HEK293 (cell line): Measurements from ENCODE around the gene C1QL1.

Experiments
- CTCF ChIA-PET: fragments of 350-600 bp; formaldehyde crosslinking; extraction: SDS; loops from one replicate; lab custom pipeline; 2021; ENCODE audit warnings: antibody characterized with exemption; lab: Yijun Ruan, JAX
- POLR2A ChIA-PET: fragments of 300-600 bp; formaldehyde crosslinking; extraction: SDS; loops from one replicate; lab custom pipeline; 2020; ENCODE audit warnings: antibody characterized with exemption, inconsistent platforms; lab: Yijun Ruan, JAX
- H3K27ac ChIP-seq: fragments of 200-500 bp; sonication (Bioruptor generic); 2 replicates; pipeline ENCODE4 v1.5.1; 2014; ENCODE audit warnings: low read depth, low read length, control low read depth, inconsistent platforms; ENCODE audit errors: extremely low read depth
- H3K36me3 ChIP-seq, 2 experiments: fragments of 200-500 bp in 1 of 2; sonication (Bioruptor generic) in 1 of 2; 1 replicate in 1 of 2; 2 replicates in 1 of 2; pipeline ENCODE4 v1.5.1; 2014 to 2017; ENCODE audit warnings: inconsistent platforms in 2 of 2, low read length in 2 of 2; ENCODE audit not compliant: control insufficient read depth in 2 of 2, insufficient read depth in 1 of 2
- H3K4me1 ChIP-seq: fragments of 200-500 bp; sonication (Bioruptor generic); 2 replicates; pipeline ENCODE4 v1.5.1; 2014; ENCODE audit warnings: mild to moderate bottlenecking, low read length, inconsistent platforms; ENCODE audit not compliant: control insufficient read depth, insufficient read depth
- H3K4me3 ChIP-seq: 2 replicates; pipeline ENCODE4 v1.5.1; 2011; ENCODE audit warnings: low read depth, mild to moderate bottlenecking, control low read depth, low read length, moderate library complexity
- H3K9me3 ChIP-seq: fragments of 200-500 bp; sonication (Bioruptor generic); 2 replicates; pipeline ENCODE4 v1.5.1; 2014; ENCODE audit warnings: low read depth, low read length, inconsistent platforms; ENCODE audit not compliant: control insufficient read depth, insufficient read depth
- CTCF ChIP-seq: fragments of 450-650 bp; formaldehyde crosslinking; IDR thresholded peaks from 2 replicates; pipeline ENCODE4 v1.5.1; 2016; ENCODE audit warnings: missing biosample characterization, missing genetic modification characterization
- KLF7 ChIP-seq: fragments of 450-650 bp; formaldehyde crosslinking; IDR thresholded peaks from 2 replicates; pipeline ENCODE4 v1.5.1; 2016; ENCODE audit warnings: missing biosample characterization, missing genetic modification characterization, borderline replicate concordance
- SCRT2 ChIP-seq: fragments of 450-650 bp; formaldehyde crosslinking; IDR thresholded peaks from 2 replicates; pipeline ENCODE4 v1.5.1; 2016; ENCODE audit warnings: missing biosample characterization, missing genetic modification characterization
- ZBTB20 ChIP-seq: fragments of 450-650 bp; formaldehyde crosslinking; IDR thresholded peaks from 2 replicates; pipeline ENCODE4 v1.5.1; 2016; ENCODE audit warnings: missing biosample characterization, missing genetic modification characterization
- ZFP37 ChIP-seq: fragments of 450-650 bp; formaldehyde crosslinking; IDR thresholded peaks from 2 replicates; pipeline ENCODE4 v1.5.1; 2016; ENCODE audit warnings: missing biosample characterization, missing genetic modification characterization
- ZFP69B ChIP-seq: fragments of 450-650 bp; formaldehyde crosslinking; IDR thresholded peaks from 2 replicates; pipeline ENCODE4 v1.5.1; 2016; ENCODE audit warnings: missing biosample characterization, missing genetic modification characterization
- ZIC2 ChIP-seq: fragments of 450-650 bp; formaldehyde crosslinking; IDR thresholded peaks from 2 replicates; pipeline ENCODE4 v1.5.1; 2016; ENCODE audit warnings: missing biosample characterization, missing genetic modification characterization
- ZNF211 ChIP-seq: fragments of 450-650 bp; formaldehyde crosslinking; IDR thresholded peaks from 2 replicates; pipeline ENCODE4 v1.5.1; 2016; ENCODE audit warnings: low read depth, missing biosample characterization, missing genetic modification characterization
- ZNF223 ChIP-seq: fragments of 450-650 bp; formaldehyde crosslinking; IDR thresholded peaks from 2 replicates; pipeline ENCODE4 v1.5.1; 2016; ENCODE audit warnings: missing biosample characterization, missing genetic modification characterization
- ZNF324 ChIP-seq: fragments of 450-650 bp; formaldehyde crosslinking; IDR thresholded peaks from 2 replicates; pipeline ENCODE4 v1.5.1; 2016; ENCODE audit warnings: missing biosample characterization, missing genetic modification characterization
- ZNF416 ChIP-seq: fragments of 450-650 bp; formaldehyde crosslinking; IDR thresholded peaks from 2 replicates; pipeline ENCODE4 v1.5.1; 2016; ENCODE audit warnings: missing biosample characterization, missing genetic modification characterization
- ZNF433 ChIP-seq: fragments of 450-650 bp; formaldehyde crosslinking; IDR thresholded peaks from 2 replicates; pipeline ENCODE4 v1.5.1; 2016; ENCODE audit warnings: missing biosample characterization, missing genetic modification characterization, low read depth
- ZNF558 ChIP-seq: fragments of 450-650 bp; formaldehyde crosslinking; IDR thresholded peaks from 2 replicates; pipeline ENCODE4 v1.5.1; 2016; ENCODE audit warnings: missing biosample characterization, missing genetic modification characterization
- ZNF585B ChIP-seq: fragments of 450-650 bp; formaldehyde crosslinking; IDR thresholded peaks from 2 replicates; pipeline ENCODE4 v1.5.1; 2016; ENCODE audit warnings: missing biosample characterization, missing genetic modification characterization
- ZNF610 ChIP-seq: fragments of 450-650 bp; formaldehyde crosslinking; IDR thresholded peaks from 2 replicates; pipeline ENCODE4 v1.5.1; 2016; ENCODE audit warnings: missing biosample characterization, missing genetic modification characterization, borderline replicate concordance
- ZNF621 ChIP-seq: fragments of 450-650 bp; formaldehyde crosslinking; IDR thresholded peaks from 2 replicates; pipeline ENCODE4 v1.5.1; 2017; ENCODE audit warnings: missing biosample characterization, missing genetic modification characterization
- ZNF692 ChIP-seq: fragments of 450-650 bp; formaldehyde crosslinking; IDR thresholded peaks from 2 replicates; pipeline ENCODE4 v1.5.1; 2016; ENCODE audit warnings: missing biosample characterization, missing genetic modification characterization
- ZSCAN18 ChIP-seq: fragments of 450-650 bp; formaldehyde crosslinking; IDR thresholded peaks from 2 replicates; pipeline ENCODE4 v1.5.1; 2016; ENCODE audit warnings: missing biosample characterization, missing genetic modification characterization

Gene C1QL1

GRCh38 chr17:44996304-44996703 is 28.2 kb upstream of the C1QL1 start:
- POLR2A ChIA-PET = interaction anchor here (0.7 kb wide), 1 partner anchor 65 kb away, joined by 3 read pairs; the partner anchor contains the start of gene NMT1
- 0 out of 2 replicates have a peak, but pooled peaks cover 3% of the 10 kb centered on the region for H3K4me1 ChIP-seq
- no peak for TF ChIP-seq ZNF558
- TF ChIP-seq ZNF211 (tag by site-specific recombination) = no peak
- TF ChIP-seq ZNF585B (tag by site-specific recombination) = no peak
- no peak for TF ChIP-seq ZNF416 (tag by site-specific recombination)
- no peak for TF ChIP-seq ZNF223 (tag by site-specific recombination)
- no peak for TF ChIP-seq CTCF (tag by site-specific recombination)
- no peak for TF ChIP-seq ZNF433 (tag by site-specific recombination)
- TF ChIP-seq ZFP37 (tag by site-specific recombination) = no peak
- TF ChIP-seq, all 188 proteins: peak for 0
- Histone ChIP-seq H3K4me3 (no peak overlapping the region), H3K9me3 (0 out of 2 replicates have a peak, but pooled peaks cover 2% of the 10 kb centered on the region), H3K27ac (no peak overlapping the region), H3K36me3 (no peaks in the 10 kb centered on the region)
- CTCF ChIA-PET = interaction anchor here (0.5 to 1.7 kb wide), 5 partner anchors 9 to 217 kb away, joined by 3 to 5 read pairs (median 3); no protein-coding TSS in a partner anchor

GRCh38 chr17:44995436-44996001 is 27.4 kb upstream of the C1QL1 start:
- ChIA-PET POLR2A (interaction anchor here (0.7 kb wide), 1 partner anchor 65 kb away, joined by 3 read pairs; the partner anchor contains the start of gene NMT1), CTCF (interaction anchor here (0.7 to 1.7 kb wide), 4 partner anchors 18 to 783 kb away, joined by 3 to 5 read pairs (median 3); no protein-coding TSS in a partner anchor)
- TF ChIP-seq ZNF692 (tag by site-specific recombination) (peak; percentile 53), ZFP69B (tag by site-specific recombination) (0 out of 2 replicates have a peak, but pooled peaks have one; percentile 23), ZBTB20 (tag by site-specific recombination) (peak; percentile 21; the same call in 1 of the 2 replicates), ZNF324 (tag by site-specific recombination) (no peak), ZSCAN18 (tag by site-specific recombination) (no peak), ZNF621 (no peak)
- Histone ChIP-seq H3K4me3 (no peak overlapping the region), H3K27ac (no peak overlapping the region), H3K4me1 (0 out of 2 replicates have a peak, but pooled peaks cover 3% of the 10 kb centered on the region), H3K36me3 (no peaks in the 10 kb centered on the region), H3K9me3 (0 out of 2 replicates have a peak, but pooled peaks cover 2% of the 10 kb centered on the region)

- no peaks in the 10 kb centered on the region for H3K4me1 ChIP-seq
- POLR2A ChIA-PET = no interaction called here
- CTCF ChIA-PET = interaction anchor here (1.0 to 4.3 kb wide), 3 partner anchors 29 to 79 kb away, joined by 3 to 28 read pairs (median 4); no protein-coding TSS in a partner anchor
- H3K9me3 ChIP-seq = no peaks in the 10 kb centered on the region
- TF ChIP-seq KLF7 (tag by site-specific recombination) (no peak), ZIC2 (peak; percentile 57), ZNF610 (no peak), SCRT2 (tag by site-specific recombination) (no peak)
- H3K4me3 ChIP-seq = no peak overlapping the region
- no peak overlapping the region for H3K27ac ChIP-seq
- H3K36me3 ChIP-seq = no peaks in the 10 kb centered on the region
Measured at GRCh38 chr17:44992242-44992939, 24.3 kb upstream of the C1QL1 start.
